Heart left ventricle (tissue), 13 donors: ENCODE measurements around the gene MTOR.

Source experiments
- CTCF ChIP-seq, 12 donors: fragments of 200-600 bp; sonication (generic) in 4 of 12; IDR thresholded peaks; one replicate each; pipeline versions ENCODE4 v1.5.0 to v1.8.0; 2018 to 2022; ENCODE audit warnings: antibody characterized with exemption in 12 of 12, mild to moderate bottlenecking in 5 of 12
- POLR2A ChIP-seq, 2 donors: fragments of 450-650 bp; IDR thresholded peaks; one replicate each; pipeline ENCODE4 v1.6.1; 2017; ENCODE audit warnings: antibody characterized with exemption in 2 of 2, mild to moderate bottlenecking in 2 of 2, moderate library complexity in 2 of 2
- donor health status: ischemic (EF 13 %, LVEDD 7.1; RV severe dilation, severe dysfunction).
- donor health status: DM: no; HTN: yes; CAD: no.
- donor health status: DM: no; HTN: no; CAD: no.
- donor health status: ischemic (EF 25% LVEDD 6.9; RV normal size, moderate dysfunction).
- donor health status: ischemic (EF 25% LVEDD 5.7; RV mildly dilated, moderate dysfunction).
- donor health status: ischemic (EF 35%, LVEDD 5.7; RV mildly dilated, moderate dysfunction).
- donor health status: nonischemic (EF 11% LVEDD 7.7; RV severe dilation, severe dysfunction).
- donor health status: DM: yes; HTN: yes; CAD: no.
- donor health status: PGD.
- donor health status: ischemic (EF 29% LVEDD 5.4; RV normal size, mild dysfunction).
- donor health status: nonischemic (EF 23%, LVEDD 6.1; RV moderate dilation, normal function).

- TF ChIP-seq POLR2A (IDR thresholded peaks at IDR 0.05) (no peak), CTCF (IDR thresholded peaks at IDR 0.05) (no peak)
These were observed 123.4 kb downstream of the MTOR start for GRCh38 chr1:11138952-11139351.
